Transverse colon (tissue), 4 donors: Measurements from ENCODE around the gene PGM5. TPM values are rescaled to one million over a fixed set of nuclear protein-coding genes. Genes with fewer than 3 reads are reported as not detected.

Source experiments
- DNase-seq: peaks from one replicate; pipeline ENCODE4 v3.0.0-alpha.2; 2019
- H3K27ac ChIP-seq, 4 donors: fragments of 200-600 bp; sonication (generic); 2 replicates each; pipeline ENCODE4 v1.5.1; 2016 to 2018; ENCODE audit warnings: inconsistent platforms in 4 of 4
- H3K27me3 ChIP-seq: fragments of 200-600 bp; sonication (generic); 2 replicates; pipeline ENCODE4 v1.5.1; 2017; ENCODE audit warnings: inconsistent platforms
- H3K36me3 ChIP-seq, 4 donors: fragments of 200-600 bp; sonication (generic); 2 replicates each; pipeline ENCODE4 v1.5.1; 2017 to 2019; ENCODE audit warnings: inconsistent platforms in 4 of 4
- H3K4me1 ChIP-seq, 4 donors: fragments of 200-600 bp; sonication (generic); 2 replicates each; pipeline ENCODE4 v1.5.1; 2017 to 2020; ENCODE audit warnings: inconsistent platforms in 4 of 4
- H3K4me3 ChIP-seq, 4 donors: fragments of 200-600 bp; sonication (generic); 1 replicate in 1 of 4; 2 replicates in 3 of 4; pipeline versions ENCODE4 v1.5.1 to v1.6.1; 2017 to 2019; ENCODE audit warnings: inconsistent platforms in 4 of 4
- H3K9me3 ChIP-seq, 2 donors: fragments of 200-600 bp; sonication (generic); 2 replicates each; pipeline ENCODE4 v1.5.1; 2017 to 2019; ENCODE audit warnings: inconsistent platforms in 2 of 2
- EP300 ChIP-seq: sonication (generic); formaldehyde crosslinking; IDR thresholded peaks from one replicate; pipeline ENCODE4 v1.6.1; 2017; ENCODE audit warnings: antibody characterized with exemption, low read depth
- POLR2A ChIP-seq: fragments of 450-650 bp; IDR thresholded peaks from one replicate; pipeline ENCODE4 v1.6.1; 2016; ENCODE audit warnings: antibody characterized with exemption, mild to moderate bottlenecking, moderate library complexity
- POLR2AphosphoS5 ChIP-seq, 3 donors: sonication (generic); formaldehyde crosslinking; IDR thresholded peaks; one replicate each; pipeline ENCODE4 v1.6.1; 2016; ENCODE audit warnings: antibody characterized with exemption in 3 of 3
- WGBS, 2 donors: methylation state at CpG; one replicate each; pipeline ENCODE4 v1.1.5; 2018; ENCODE audit warnings: low coverage in 1 of 2; 5-methylcytosine and 5-hydroxymethylcytosine counted together
- in situ Hi-C, 4 donors: fragments of 200-750 bp; cut with MboI; loops; one replicate each; pipeline versions ENCODE4 v1.15.0 to v1.15.1; 2017; ENCODE audit warnings: low sequenced_read_pairs in 3 of 4, low pct_ligation_motif_present in 1 of 4, low pct_unique_long_range_greater_than_20kb in 1 of 4
- intact Hi-C: fragments of 100-400 bp; cut with DNase I; formaldehyde crosslinking; loops from one replicate; pipeline ENCODE4 v1.15.1; 2023; ENCODE audit warnings: low total_unique reads
- total RNA-seq, 4 donors: library from RNA; depleted of rRNA; stranded (reverse); fragments of >200 nt; gene quantifications; one replicate each; pipeline ENCODE4 v1.1.0, GENCODE V29; 2016
- TF ChIP-seq, protein P1 (sequence below), 5 experiments: fragments of 200-600 bp in 3 of 5; fragments of 450-650 bp in 2 of 5; sonication (generic) in 3 of 5; IDR thresholded peaks; 1 replicate in 2 of 5; 2 replicates in 3 of 5; pipeline ENCODE4 v1.5.1; 2016 to 2017; ENCODE audit warnings: antibody characterized with exemption in 5 of 5, inconsistent platforms in 3 of 5, mild to moderate bottlenecking in 2 of 5, moderate library complexity in 1 of 5

PGM5 gene
- total RNA-seq, 4 donors from 2014 or later = 78.2 to 94.9 (median 89.4) TPM

DNA sequence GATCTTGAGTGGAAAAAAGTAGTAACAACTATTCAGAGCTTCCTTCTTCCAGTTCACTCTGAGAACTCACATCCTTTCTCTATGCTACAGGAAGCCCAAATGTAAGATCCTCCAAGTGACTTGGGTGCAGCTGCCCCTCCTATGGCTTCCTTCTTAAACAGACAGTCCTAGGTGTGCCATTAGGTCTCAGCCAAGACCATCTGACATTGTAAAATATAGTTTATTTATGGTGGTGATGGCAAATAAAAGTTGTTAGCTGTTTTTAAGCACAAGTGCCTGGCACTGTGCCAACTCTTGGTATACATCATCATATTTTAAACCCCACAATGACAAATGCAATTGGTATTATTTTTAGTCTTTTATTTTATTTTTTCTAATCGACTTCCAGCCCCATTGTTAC is 126.1 kb downstream of the PGM5 start:
- in situ Hi-C loops (no loop called here), intact Hi-C loops (no loop called here)
- H3K36me3 ChIP-seq = no peaks in the 10 kb centered on the region
- H3K9me3 ChIP-seq = no peaks in the 10 kb centered on the region
- H3K27ac ChIP-seq = peak overlapping the region in 3 of 4 donors; percentile 42 to 72 (median 65)
- 54 to 61% methylated on average over 1 of the region's 1 CpG for WGBS, 2 donors
- no peaks in the 10 kb centered on the region for H3K27me3 ChIP-seq
- TF ChIP-seq EP300 (no peak), POLR2AphosphoS5 (IDR thresholded peaks at IDR 0.05) (peak in 1 of 3 donors; percentile 5)
- peaks cover 0 to 20% (median 2%) of the 10 kb centered on the region in 4 donors for H3K4me1 ChIP-seq
- H3K4me3 ChIP-seq = no peak overlapping the region
- no peak for DNase-seq

DNA sequence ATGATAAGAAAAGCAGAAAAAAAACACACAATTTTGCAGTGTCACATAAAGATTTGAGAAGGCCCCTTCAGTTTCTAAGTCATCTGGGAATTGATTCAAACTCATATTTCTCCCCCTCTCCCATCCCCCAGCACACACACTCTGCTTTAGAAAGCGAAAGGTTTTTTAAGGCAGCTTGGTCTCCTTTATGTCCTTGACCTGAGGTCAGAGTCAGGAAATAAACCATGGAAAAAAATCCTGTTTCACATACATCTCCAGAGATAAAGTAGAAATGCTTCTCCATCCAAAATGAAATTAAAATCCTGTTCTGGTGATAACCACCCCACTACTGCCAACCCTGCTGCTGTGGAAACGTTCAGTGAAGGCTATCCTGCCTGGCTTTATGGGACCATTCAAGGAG is 131.7 kb downstream of the PGM5 start:
- TF ChIP-seq EP300 (no peak), POLR2A (no peak), POLR2AphosphoS5 (IDR thresholded peaks at IDR 0.05) (no peak)
- TF ChIP-seq, protein P1, sequence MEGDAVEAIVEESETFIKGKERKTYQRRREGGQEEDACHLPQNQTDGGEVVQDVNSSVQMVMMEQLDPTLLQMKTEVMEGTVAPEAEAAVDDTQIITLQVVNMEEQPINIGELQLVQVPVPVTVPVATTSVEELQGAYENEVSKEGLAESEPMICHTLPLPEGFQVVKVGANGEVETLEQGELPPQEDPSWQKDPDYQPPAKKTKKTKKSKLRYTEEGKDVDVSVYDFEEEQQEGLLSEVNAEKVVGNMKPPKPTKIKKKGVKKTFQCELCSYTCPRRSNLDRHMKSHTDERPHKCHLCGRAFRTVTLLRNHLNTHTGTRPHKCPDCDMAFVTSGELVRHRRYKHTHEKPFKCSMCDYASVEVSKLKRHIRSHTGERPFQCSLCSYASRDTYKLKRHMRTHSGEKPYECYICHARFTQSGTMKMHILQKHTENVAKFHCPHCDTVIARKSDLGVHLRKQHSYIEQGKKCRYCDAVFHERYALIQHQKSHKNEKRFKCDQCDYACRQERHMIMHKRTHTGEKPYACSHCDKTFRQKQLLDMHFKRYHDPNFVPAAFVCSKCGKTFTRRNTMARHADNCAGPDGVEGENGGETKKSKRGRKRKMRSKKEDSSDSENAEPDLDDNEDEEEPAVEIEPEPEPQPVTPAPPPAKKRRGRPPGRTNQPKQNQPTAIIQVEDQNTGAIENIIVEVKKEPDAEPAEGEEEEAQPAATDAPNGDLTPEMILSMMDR (IDR thresholded peaks at IDR 0.05) = no peak
- no peaks in the 10 kb centered on the region for H3K36me3 ChIP-seq
- in situ Hi-C loops (no loop called here), intact Hi-C loops (no loop called here)
- H3K4me3 ChIP-seq = no peak overlapping the region
- no peaks in the 10 kb centered on the region for H3K9me3 ChIP-seq
- 53 to 69% methylated on average over 2 of the region's 2 CpGs for WGBS, 2 donors
- H3K27me3 ChIP-seq = no peaks in the 10 kb centered on the region
- H3K4me1 ChIP-seq = peaks cover 0 to 3% (median 1%) of the 10 kb centered on the region in 4 donors
- DNase-seq = no peak
- peak overlapping the region in 2 of 4 donors; percentile 29 to 41 for H3K27ac ChIP-seq

DNA sequence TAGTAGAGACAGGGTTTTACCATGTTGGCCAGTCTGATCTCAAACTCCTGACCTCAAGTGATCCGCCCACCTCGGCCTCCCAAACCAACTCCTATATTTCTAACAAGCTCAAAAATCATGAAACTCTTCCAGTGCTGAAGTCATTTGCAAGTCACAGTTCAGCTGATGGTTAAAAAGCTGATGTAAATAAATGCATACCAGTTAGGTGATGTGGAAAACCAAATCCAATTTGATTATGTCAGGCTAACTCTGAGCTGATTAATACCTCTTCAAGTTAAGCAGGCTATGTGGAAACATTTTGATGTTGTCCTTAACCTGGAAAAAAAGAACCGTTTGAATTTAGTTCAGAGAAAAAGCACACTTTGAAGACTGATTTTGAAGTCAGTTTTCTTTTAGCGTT is 133.2 kb downstream of the PGM5 start:
- H3K9me3 ChIP-seq = no peaks in the 10 kb centered on the region
- no peaks in the 10 kb centered on the region for H3K27me3 ChIP-seq
- TF ChIP-seq POLR2AphosphoS5 (IDR thresholded peaks at IDR 0.05) = no peak
- no peak for TF ChIP-seq EP300
- no peak for TF ChIP-seq POLR2A
- TF ChIP-seq, protein P1 (IDR thresholded peaks at IDR 0.05) = no peak
- in situ Hi-C loops (no loop called here), intact Hi-C loops (no loop called here)
- no peak for DNase-seq
- no peak overlapping the region for H3K4me3 ChIP-seq
- no peaks in the 10 kb centered on the region for H3K36me3 ChIP-seq
- 67 to 71% methylated on average over 2 to 4 of the region's 4 CpGs for WGBS, 2 donors
- peaks cover 0 to 11% (median 3%) of the 10 kb centered on the region in 4 donors for H3K4me1 ChIP-seq
- H3K27ac ChIP-seq = peak overlapping the region in 2 of 4 donors; percentile 41 to 57

DNA sequence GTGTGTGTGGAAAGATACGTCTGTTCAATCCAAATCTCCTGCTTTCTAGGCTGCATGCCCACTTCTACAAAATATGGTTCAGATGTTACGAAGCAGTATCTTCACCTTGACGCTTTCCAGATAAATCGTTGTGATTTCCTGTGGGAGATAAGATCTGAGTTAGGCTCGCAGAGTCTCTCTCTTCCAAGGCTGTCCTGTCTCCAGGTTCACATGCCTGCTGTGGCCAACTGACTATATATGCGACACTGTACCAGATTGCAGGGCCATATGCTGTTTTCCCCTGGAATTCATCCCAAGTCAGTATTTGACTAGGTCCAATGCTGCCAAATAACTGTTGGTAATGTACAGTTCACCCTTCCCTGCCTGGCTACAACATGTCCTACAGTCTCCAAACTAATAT is 136.4 kb downstream of the PGM5 start:
- in situ Hi-C loops (no loop called here), intact Hi-C loops (no loop called here)
- Histone ChIP-seq H3K4me3 (no peak overlapping the region), H3K27ac (peak overlapping the region in 3 of 4 donors; percentile 47 to 57 (median 57)), H3K36me3 (no peaks in the 10 kb centered on the region), H3K27me3 (no peaks in the 10 kb centered on the region), H3K9me3 (no peaks in the 10 kb centered on the region), H3K4me1 (peaks cover 0 to 11% (median 3%) of the 10 kb centered on the region in 4 donors)
- TF ChIP-seq POLR2A = no peak
- TF ChIP-seq POLR2AphosphoS5 (IDR thresholded peaks at IDR 0.05) = no peak
- TF ChIP-seq, protein P1 (IDR thresholded peaks at IDR 0.05) = no peak
- TF ChIP-seq EP300 = no peak
- DNase-seq = no peak
- 67 to 77% methylated on average over 5 to 6 of the region's 6 CpGs for WGBS, 2 donors

DNA sequence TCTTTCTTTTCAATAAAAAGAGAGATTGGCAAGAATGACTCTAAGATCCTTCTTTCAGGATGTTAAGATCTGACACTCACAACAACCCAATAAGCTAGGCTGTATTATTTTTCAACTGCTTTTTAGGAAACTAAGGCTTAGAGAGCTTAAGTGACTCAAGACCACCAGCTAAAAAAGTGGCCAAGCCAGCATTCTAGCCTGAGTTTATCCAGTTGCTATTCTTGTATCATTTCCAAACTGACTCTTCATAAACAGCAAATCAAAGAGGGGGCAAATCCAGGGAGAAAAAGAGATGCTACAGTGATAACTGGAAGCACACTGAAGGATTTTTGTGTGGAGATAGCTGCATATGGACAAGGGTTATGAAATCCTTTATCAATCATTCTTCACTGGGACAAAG is 137.1 kb downstream of the PGM5 start:
- no peak overlapping the region for H3K4me3 ChIP-seq
- no peaks in the 10 kb centered on the region for H3K27me3 ChIP-seq
- DNase-seq = no peak
- no peaks in the 10 kb centered on the region for H3K36me3 ChIP-seq
- H3K9me3 ChIP-seq = no peaks in the 10 kb centered on the region
- in situ Hi-C loops = no loop called here
- peaks cover 0 to 11% (median 3%) of the 10 kb centered on the region in 4 donors for H3K4me1 ChIP-seq
- TF ChIP-seq POLR2A = no peak
- TF ChIP-seq, protein P1 (IDR thresholded peaks at IDR 0.05) = no peak
- no peak for TF ChIP-seq EP300
- no peak for TF ChIP-seq POLR2AphosphoS5 (IDR thresholded peaks at IDR 0.05)
- H3K27ac ChIP-seq = peak overlapping the region; percentile 30 to 57 (median 52)
- intact Hi-C loops = no loop called here
